GM18868 (cell line): ENCODE measurements around the gene CTNNA2.

Source experiments
- ATAC-seq: cut with Tn5 transposase; IDR thresholded peaks from one replicate; pipeline ENCODE4 v1.9.1; 2021; ENCODE audit warnings: mild to moderate bottlenecking, moderate library complexity; ENCODE audit not compliant: unreplicated experiment

The CTNNA2 gene

GRCh38 chr2:79780781-79781180 is 267.9 kb downstream of the CTNNA2 start:
- ATAC-seq: no peak

- no peak for ATAC-seq
These were observed 270.0 kb downstream of the CTNNA2 start for GRCh38 chr2:79782576-79783452.

- no peak for ATAC-seq
These were observed 276.3 kb downstream of the CTNNA2 start for GRCh38 chr2:79788952-79789651.

GRCh38 chr2:79789811-79790210 is 277.0 kb downstream of the CTNNA2 start:
- ATAC-seq: no peak

GRCh38 chr2:79792090-79792489 is 279.2 kb downstream of the CTNNA2 start:
- no peak for ATAC-seq

- ATAC-seq: no peak
These were observed 280.2 kb downstream of the CTNNA2 start for GRCh38 chr2:79793006-79793405.

- ATAC-seq: no peak
These were observed 283.8 kb downstream of the CTNNA2 start for GRCh38 chr2:79796641-79797040.

GRCh38 chr2:79798776-79799175 is 285.9 kb downstream of the CTNNA2 start:
- ATAC-seq: no peak

- no peak for ATAC-seq
These were observed 286.9 kb downstream of the CTNNA2 start for GRCh38 chr2:79799729-79800128.

- no peak for ATAC-seq
These were observed 288.2 kb downstream of the CTNNA2 start for GRCh38 chr2:79801082-79801481.

- no peak for ATAC-seq
These were observed 304.4 kb downstream of the CTNNA2 start for GRCh38 chr2:79817288-79817687.

GRCh38 chr2:79820281-79820680 is 307.4 kb downstream of the CTNNA2 start:
- no peak for ATAC-seq

- no peak for ATAC-seq
These were observed 309.3 kb downstream of the CTNNA2 start for GRCh38 chr2:79822136-79822535.

GRCh38 chr2:79824086-79824786 is 311.4 kb downstream of the CTNNA2 start:
- no peak for ATAC-seq

GRCh38 chr2:79827881-79828280 is 315.0 kb downstream of the CTNNA2 start:
- ATAC-seq: no peak

- no peak for ATAC-seq
These were observed 317.6 kb downstream of the CTNNA2 start for GRCh38 chr2:79830501-79830900.

GRCh38 chr2:79831961-79832360 is 319.1 kb downstream of the CTNNA2 start:
- ATAC-seq: no peak

GRCh38 chr2:79832511-79833234 is 319.8 kb downstream of the CTNNA2 start:
- ATAC-seq: no peak

- no peak for ATAC-seq
These were observed 320.5 kb downstream of the CTNNA2 start for GRCh38 chr2:79833235-79833878.

GRCh38 chr2:79835911-79836310 is 323.1 kb downstream of the CTNNA2 start:
- no peak for ATAC-seq
